ENCODE data around the gene CYB561A3. TPM values are rescaled to one million over a fixed set of nuclear protein-coding genes. Genes with fewer than 3 reads are reported as not detected.

CYB561A3 gene
- polyA plus RNA-seq, 2 of the 4 experiments (the other 2 are of a cell fraction) = 50.8 to 56.9 TPM

DNA sequence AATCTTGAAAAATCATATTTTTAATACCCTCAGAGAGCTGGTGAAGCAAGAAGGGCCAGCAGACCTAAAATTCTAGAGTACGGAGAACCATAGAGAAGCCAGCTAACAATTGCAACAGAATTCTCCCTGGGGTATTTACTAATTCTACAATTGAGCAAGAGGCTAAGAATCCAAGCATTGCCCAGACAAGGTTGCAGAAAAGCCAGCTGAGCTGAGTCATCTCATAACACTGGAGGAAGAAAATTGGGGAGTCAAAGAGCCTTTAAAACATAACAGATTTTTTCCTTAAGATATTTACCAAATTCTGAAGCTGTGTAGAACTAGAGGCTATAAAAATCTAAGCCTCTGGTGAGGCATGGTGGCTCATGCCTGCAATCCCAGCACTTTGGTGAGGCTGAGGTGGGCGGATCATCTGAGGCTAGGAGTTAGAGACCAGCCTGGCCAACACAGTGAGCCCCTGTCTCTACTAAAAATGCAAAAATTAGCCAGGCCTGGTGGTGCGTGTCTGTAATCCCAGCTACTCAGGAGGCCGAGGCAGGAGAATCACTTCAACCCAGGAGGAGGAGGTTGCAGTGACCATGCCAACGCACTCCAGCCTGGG lies 17.1 kb upstream of the CYB561A3 start (continued):
- TF ChIP-seq POLR2A (IDR thresholded peaks at IDR 0.05; ENCODE audit: low read length) = no peak
- TF ChIP-seq FOXS1 (CRISPR knock-in tag; IDR thresholded peaks at IDR 0.05) = no peak
- no peak for TF ChIP-seq ZSCAN20 (CRISPR knock-in tag; IDR thresholded peaks at IDR 0.05)
- TF ChIP-seq, protein P1, sequence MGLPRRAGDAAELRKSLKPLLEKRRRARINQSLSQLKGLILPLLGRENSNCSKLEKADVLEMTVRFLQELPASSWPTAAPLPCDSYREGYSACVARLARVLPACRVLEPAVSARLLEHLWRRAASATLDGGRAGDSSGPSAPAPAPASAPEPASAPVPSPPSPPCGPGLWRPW (IDR thresholded peaks at IDR 0.05) = peak; percentile 95
- TF ChIP-seq SREBF2 (IDR thresholded peaks at IDR 0.05) = no peak
- no peak for TF ChIP-seq TFCP2L1 (CRISPR knock-in tag; IDR thresholded peaks at IDR 0.05)
- TF ChIP-seq RFX5 (IDR thresholded peaks at IDR 0.05) = no peak
- no peak for TF ChIP-seq GATA3 (IDR thresholded peaks at IDR 0.05; ENCODE audit: borderline replicate concordance)
- TF ChIP-seq NPAS2 (CRISPR knock-in tag; IDR thresholded peaks at IDR 0.05; ENCODE audit: borderline replicate concordance) = no peak
- TF ChIP-seq ESRRA (IDR thresholded peaks at IDR 0.05; ENCODE audit: borderline replicate concordance, low read length) = no peak
- no peak for TF ChIP-seq BHLHE40 (IDR thresholded peaks at IDR 0.05; ENCODE audit: low read depth, low read length)
- TF ChIP-seq, protein P2, sequence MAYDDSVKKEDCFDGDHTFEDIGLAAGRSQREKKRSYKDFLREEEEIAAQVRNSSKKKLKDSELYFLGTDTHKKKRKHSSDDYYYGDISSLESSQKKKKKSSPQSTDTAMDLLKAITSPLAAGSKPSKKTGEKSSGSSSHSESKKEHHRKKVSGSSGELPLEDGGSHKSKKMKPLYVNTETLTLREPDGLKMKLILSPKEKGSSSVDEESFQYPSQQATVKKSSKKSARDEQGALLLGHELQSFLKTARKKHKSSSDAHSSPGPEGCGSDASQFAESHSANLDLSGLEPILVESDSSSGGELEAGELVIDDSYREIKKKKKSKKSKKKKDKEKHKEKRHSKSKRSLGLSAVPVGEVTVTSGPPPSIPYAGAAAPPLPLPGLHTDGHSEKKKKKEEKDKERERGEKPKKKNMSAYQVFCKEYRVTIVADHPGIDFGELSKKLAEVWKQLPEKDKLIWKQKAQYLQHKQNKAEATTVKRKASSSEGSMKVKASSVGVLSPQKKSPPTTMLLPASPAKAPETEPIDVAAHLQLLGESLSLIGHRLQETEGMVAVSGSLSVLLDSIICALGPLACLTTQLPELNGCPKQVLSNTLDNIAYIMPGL (CRISPR knock-in tag; IDR thresholded peaks at IDR 0.05; ENCODE audit: borderline replicate concordance) = no peak
- TF ChIP-seq CBX2 (IDR thresholded peaks at IDR 0.05; ENCODE audit: borderline replicate concordance, low read depth) = no peak
- TF ChIP-seq HOXA7 (CRISPR knock-in tag; IDR thresholded peaks at IDR 0.05) = no peak
- no peak for TF ChIP-seq EHMT2 (IDR thresholded peaks at IDR 0.05; ENCODE audit: low read depth)
- 0 out of 5 replicates have a peak, but pooled peaks of 1 of the 2 experiments have one; percentile 8 for TF ChIP-seq RAD21 (conservative IDR thresholded peaks at IDR 0.05 in 1 of 2, IDR thresholded peaks at IDR 0.05 in 1 of 2)
- TF ChIP-seq, protein P3, sequence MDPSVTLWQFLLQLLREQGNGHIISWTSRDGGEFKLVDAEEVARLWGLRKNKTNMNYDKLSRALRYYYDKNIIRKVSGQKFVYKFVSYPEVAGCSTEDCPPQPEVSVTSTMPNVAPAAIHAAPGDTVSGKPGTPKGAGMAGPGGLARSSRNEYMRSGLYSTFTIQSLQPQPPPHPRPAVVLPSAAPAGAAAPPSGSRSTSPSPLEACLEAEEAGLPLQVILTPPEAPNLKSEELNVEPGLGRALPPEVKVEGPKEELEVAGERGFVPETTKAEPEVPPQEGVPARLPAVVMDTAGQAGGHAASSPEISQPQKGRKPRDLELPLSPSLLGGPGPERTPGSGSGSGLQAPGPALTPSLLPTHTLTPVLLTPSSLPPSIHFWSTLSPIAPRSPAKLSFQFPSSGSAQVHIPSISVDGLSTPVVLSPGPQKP (IDR thresholded peaks at IDR 0.05; ENCODE audit: low read depth, low read length) = no peak
- TF ChIP-seq NR3C1 (IDR thresholded peaks at IDR 0.05) = no peak
- TF ChIP-seq HOXB13 (CRISPR knock-in tag; IDR thresholded peaks at IDR 0.05; ENCODE audit: low read depth) = no peak
- TF ChIP-seq JUN (IDR thresholded peaks at IDR 0.05) = peak in 1 of 2 experiments; percentile 58; a peak in 2 of 5 replicates
- no peak for TF ChIP-seq CHD2 (IDR thresholded peaks at IDR 0.05; ENCODE audit: low read length, partially characterized antibody)
- TF ChIP-seq, protein P4, sequence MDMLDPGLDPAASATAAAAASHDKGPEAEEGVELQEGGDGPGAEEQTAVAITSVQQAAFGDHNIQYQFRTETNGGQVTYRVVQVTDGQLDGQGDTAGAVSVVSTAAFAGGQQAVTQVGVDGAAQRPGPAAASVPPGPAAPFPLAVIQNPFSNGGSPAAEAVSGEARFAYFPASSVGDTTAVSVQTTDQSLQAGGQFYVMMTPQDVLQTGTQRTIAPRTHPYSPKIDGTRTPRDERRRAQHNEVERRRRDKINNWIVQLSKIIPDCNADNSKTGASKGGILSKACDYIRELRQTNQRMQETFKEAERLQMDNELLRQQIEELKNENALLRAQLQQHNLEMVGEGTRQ (IDR thresholded peaks at IDR 0.05) = no peak
- TF ChIP-seq FOSL2 (IDR thresholded peaks at IDR 0.05) = peak; percentile 70; the same call in 1 of the 2 replicates
- TF ChIP-seq FOSL2 (CRISPR knock-in tag; IDR thresholded peaks at IDR 0.05) = peak; percentile 91

DNA sequence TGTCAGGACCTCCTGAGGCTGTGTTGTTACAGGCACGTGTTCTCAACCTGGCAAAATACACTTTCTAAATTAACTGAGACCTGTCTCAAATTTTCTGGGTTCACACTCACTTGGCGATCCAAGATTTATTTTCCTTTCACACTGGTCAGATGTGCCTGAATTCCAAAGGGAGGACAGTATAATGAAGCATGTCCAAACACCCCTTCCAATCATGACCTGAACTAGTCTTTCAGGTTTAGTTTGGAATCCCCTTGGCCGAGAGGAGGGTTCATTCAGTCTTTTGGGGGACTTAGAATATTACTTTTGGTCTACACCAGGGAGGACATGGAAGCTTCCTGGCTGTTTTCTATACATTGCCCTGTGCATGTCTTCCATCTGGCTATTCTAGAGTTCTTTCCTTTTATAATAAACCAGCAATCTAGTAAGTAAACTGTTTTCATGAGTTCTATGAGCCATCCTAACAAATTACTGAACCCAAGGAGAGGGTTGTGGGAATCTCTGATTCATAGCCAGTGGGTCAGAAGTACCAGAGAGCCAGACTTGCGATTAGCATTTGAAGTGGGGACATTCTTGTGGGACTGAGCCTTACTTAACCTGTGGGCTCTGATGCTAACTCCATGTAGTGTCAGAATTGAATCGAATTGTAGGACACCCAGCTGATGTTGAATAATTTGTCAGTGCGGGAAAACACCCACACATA lies 15.9 kb upstream of the CYB561A3 start:
- no peak for TF ChIP-seq JUN (IDR thresholded peaks at IDR 0.05)
- no peak for TF ChIP-seq NPAS2 (CRISPR knock-in tag; IDR thresholded peaks at IDR 0.05; ENCODE audit: borderline replicate concordance)
- TF ChIP-seq NR3C1 (IDR thresholded peaks at IDR 0.05) = no peak
- no peak for TF ChIP-seq ESRRA (IDR thresholded peaks at IDR 0.05; ENCODE audit: borderline replicate concordance, low read length)
- no peak for TF ChIP-seq POLR2A (IDR thresholded peaks at IDR 0.05; ENCODE audit: low read length)
- TF ChIP-seq RNF2 (IDR thresholded peaks at IDR 0.05; ENCODE audit: borderline replicate concordance, low read depth) = no peak
- no peak for TF ChIP-seq EP300 (IDR thresholded peaks at IDR 0.05)
- TF ChIP-seq ZC3H11A (IDR thresholded peaks at IDR 0.05) = no peak
- no peak for TF ChIP-seq MYC (IDR thresholded peaks at IDR 0.05; ENCODE audit: borderline replicate concordance, low read length)
- TF ChIP-seq RCOR1 (IDR thresholded peaks at IDR 0.05; ENCODE audit: low read depth, low read length) = no peak
- TF ChIP-seq EHMT2 (IDR thresholded peaks at IDR 0.05; ENCODE audit: low read depth) = no peak
- TF ChIP-seq, protein P1 (IDR thresholded peaks at IDR 0.05) = no peak
- ChIA-PET POLR2A (interaction anchor here (1.5 to 4.0 kb wide), 3 partner anchors 16 to 44 kb away, joined by 5 to 36 read pairs (median 22); partner anchors contain the start of genes CYB561A3, DDB1, TKFC and TMEM138), CTCF (interaction anchor here (0.9 to 17.4 kb wide), 4 partner anchors 8 to 39 kb away, joined by 3 to 552 read pairs (median 262); partner anchors contain the start of genes CYB561A3, DDB1, TKFC and TMEM138)
- H3K9me3 ChIP-seq = no peaks in the 10 kb centered on the region
- H3K4me2 ChIP-seq = peak overlapping the region; percentile 64; the same call in 2 of the 3 replicates
- no peak for FAIRE-seq
- WGBS (ENCODE audit: missing lambda C conversion rate) = 92% methylated on average over 6 of the region's 6 CpGs
- H3K4me3 ChIP-seq = no peak overlapping the region
- peak overlapping the region; percentile 76 to 87; a peak in 5 of 6 replicates for H3K27ac ChIP-seq
- DNase-seq (ENCODE audit: low read depth in 1 of 2, low spot score in 1 of 2) = no peak
- 0 out of 6 replicates have a peak, but pooled peaks of 1 of the 2 experiments have one; percentile 22 for ATAC-seq
- H3K4me1 ChIP-seq = peaks cover 20% of the 10 kb centered on the region

Data from A549 (cell line).